ENCODE results near the gene FAT2.

The FAT2 gene

DNA sequence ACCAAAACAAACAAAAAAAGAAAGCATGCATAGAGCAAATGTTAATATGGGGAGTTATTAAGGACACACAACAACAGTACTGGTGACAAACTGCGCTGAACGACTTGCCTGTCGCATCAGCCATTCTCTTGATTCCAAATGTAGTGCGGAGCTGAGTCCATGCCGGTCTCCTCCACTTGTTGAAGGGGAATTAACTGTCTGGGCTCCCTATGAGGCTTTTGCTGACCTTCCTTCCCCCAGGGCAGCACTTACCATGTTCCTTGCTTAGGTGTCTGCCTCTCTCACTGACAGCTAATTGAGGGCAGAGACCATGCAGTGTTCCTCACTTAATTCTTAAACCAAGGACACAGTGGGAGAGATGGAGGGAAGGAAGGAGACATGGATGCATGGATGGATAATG, 40.8 kb upstream of the FAT2 start:
- Histone ChIP-seq H3K4me2 (ENCODE audit: low read depth, low read length, poor library complexity, severe bottlenecking) (no peak overlapping the region), H3K36me3 (ENCODE audit: low read length) (no peaks in the 10 kb centered on the region), H3K9me2 (replicated peaks; ENCODE audit: insufficient read depth, low read length) (no peaks in the 10 kb centered on the region), H2AFZ (ENCODE audit: low read depth, low read length, severe bottlenecking) (no peak overlapping the region), H3F3A (ENCODE audit: insufficient read depth) (no peaks in the 10 kb centered on the region), H3K9ac (ENCODE audit: low read length) (no peak overlapping the region), H3K79me2 (ENCODE audit: insufficient read depth, low read length) (no peaks in the 10 kb centered on the region), H3K27me3 (ENCODE audit: low read length) (0 out of 2 replicates have a peak, but pooled peaks cover 2% of the 10 kb centered on the region), H4K20me1 (ENCODE audit: low read depth, low read length) (no peaks in the 10 kb centered on the region), H3K4me3 (ENCODE audit: insufficient read depth, low read length, poor library complexity, severe bottlenecking) (no peak overlapping the region), H3K9me3 (ENCODE audit: insufficient read depth, low read length) (no peaks in the 10 kb centered on the region), H3K27ac (ENCODE audit: low read depth, low read length) (no peak overlapping the region)
- no peak for TF ChIP-seq EZH2phosphoT487 (conservative IDR thresholded peaks at IDR 0.05; ENCODE audit: low read length)
- TF ChIP-seq, protein P1, sequence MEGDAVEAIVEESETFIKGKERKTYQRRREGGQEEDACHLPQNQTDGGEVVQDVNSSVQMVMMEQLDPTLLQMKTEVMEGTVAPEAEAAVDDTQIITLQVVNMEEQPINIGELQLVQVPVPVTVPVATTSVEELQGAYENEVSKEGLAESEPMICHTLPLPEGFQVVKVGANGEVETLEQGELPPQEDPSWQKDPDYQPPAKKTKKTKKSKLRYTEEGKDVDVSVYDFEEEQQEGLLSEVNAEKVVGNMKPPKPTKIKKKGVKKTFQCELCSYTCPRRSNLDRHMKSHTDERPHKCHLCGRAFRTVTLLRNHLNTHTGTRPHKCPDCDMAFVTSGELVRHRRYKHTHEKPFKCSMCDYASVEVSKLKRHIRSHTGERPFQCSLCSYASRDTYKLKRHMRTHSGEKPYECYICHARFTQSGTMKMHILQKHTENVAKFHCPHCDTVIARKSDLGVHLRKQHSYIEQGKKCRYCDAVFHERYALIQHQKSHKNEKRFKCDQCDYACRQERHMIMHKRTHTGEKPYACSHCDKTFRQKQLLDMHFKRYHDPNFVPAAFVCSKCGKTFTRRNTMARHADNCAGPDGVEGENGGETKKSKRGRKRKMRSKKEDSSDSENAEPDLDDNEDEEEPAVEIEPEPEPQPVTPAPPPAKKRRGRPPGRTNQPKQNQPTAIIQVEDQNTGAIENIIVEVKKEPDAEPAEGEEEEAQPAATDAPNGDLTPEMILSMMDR (IDR thresholded peaks at IDR 0.05; ENCODE audit: insufficient read depth, low read length, poor library complexity, severe bottlenecking): no peak

DNA sequence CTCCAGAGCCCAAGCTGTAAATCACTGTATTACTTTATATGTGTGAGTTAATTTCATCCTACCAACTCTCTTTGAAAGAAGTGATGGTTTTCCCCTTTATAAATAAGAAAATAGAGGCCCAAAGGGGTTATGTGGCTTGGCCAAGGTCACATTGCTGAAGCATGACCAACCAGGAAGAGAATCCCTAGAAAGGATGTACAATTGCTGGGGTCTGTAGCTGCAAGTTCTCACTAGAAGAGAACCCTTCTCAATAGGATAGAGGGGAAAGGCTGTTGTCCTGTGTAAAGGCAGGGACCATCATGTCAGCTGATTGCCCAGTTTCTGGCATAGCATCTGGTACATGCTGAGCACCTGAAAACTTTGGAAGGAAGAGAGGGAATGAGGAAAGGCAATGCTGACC, 39.0 kb upstream of the FAT2 start:
- Histone ChIP-seq H3K4me3 (ENCODE audit: insufficient read depth, low read length, poor library complexity, severe bottlenecking) (no peak overlapping the region), H3K9me2 (replicated peaks; ENCODE audit: insufficient read depth, low read length) (no peaks in the 10 kb centered on the region), H3K79me2 (ENCODE audit: insufficient read depth, low read length) (no peaks in the 10 kb centered on the region), H3K9ac (ENCODE audit: low read length) (no peak overlapping the region), H3K27me3 (ENCODE audit: low read length) (0 out of 2 replicates have a peak, but pooled peaks cover 2% of the 10 kb centered on the region), H3K36me3 (ENCODE audit: low read length) (no peaks in the 10 kb centered on the region), H3K9me3 (ENCODE audit: insufficient read depth, low read length) (no peaks in the 10 kb centered on the region), H3K27ac (ENCODE audit: low read depth, low read length) (no peak overlapping the region), H4K20me1 (ENCODE audit: low read depth, low read length) (no peaks in the 10 kb centered on the region), H3K4me2 (ENCODE audit: low read depth, low read length, poor library complexity, severe bottlenecking) (no peak overlapping the region), H3F3A (ENCODE audit: insufficient read depth) (no peaks in the 10 kb centered on the region), H2AFZ (ENCODE audit: low read depth, low read length, severe bottlenecking) (no peak overlapping the region)
- no peak for TF ChIP-seq EZH2phosphoT487 (conservative IDR thresholded peaks at IDR 0.05; ENCODE audit: low read length)
- TF ChIP-seq, protein P1 (IDR thresholded peaks at IDR 0.05; ENCODE audit: insufficient read depth, low read length, poor library complexity, severe bottlenecking): no peak

DNA sequence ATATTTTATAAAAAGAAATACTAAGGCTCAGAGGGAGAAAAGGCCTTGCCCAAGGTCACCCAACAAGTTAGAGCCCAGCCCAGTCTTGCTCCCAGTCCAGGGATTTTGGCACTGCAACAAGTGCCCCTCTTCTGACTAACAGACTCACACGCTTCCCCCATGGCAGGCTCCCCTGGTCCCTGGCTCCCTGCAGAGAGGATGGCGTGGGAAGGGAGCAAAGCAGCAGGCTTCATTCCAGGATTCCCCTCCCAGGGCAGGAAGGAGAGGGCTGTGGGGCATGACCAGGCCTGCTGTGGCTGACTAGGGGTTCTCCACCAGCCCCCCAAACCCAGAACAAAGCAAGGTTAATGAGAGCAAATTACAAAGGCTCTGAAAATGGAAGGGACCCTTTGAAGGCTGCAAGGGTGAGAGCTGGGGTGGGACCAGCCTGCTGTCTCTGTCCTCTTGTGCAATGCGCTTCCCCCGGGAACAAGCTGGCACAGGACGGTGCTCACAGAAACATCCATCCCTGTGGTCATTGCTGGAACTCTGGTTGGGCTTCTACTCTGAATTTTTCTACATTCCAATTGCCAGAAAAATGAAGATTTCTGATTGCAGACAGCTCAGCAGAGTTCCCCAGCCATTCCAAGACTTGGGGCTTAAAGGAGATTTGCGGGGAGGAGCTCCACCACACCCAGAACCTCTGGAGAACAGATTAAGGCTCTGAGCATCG, 37.1 kb upstream of the FAT2 start:
- H3K4me2 ChIP-seq (ENCODE audit: low read depth, low read length, poor library complexity, severe bottlenecking): no peak overlapping the region
- no peak overlapping the region for H2AFZ ChIP-seq (ENCODE audit: low read depth, low read length, severe bottlenecking)
- no peaks in the 10 kb centered on the region for H3K36me3 ChIP-seq (ENCODE audit: low read length)
- H3K27me3 ChIP-seq (ENCODE audit: low read length): 0 out of 2 replicates have a peak, but pooled peaks cover 2% of the 10 kb centered on the region
- H3K27ac ChIP-seq (ENCODE audit: low read depth, low read length): no peak overlapping the region
- no peak overlapping the region for H3K4me3 ChIP-seq (ENCODE audit: insufficient read depth, low read length, poor library complexity, severe bottlenecking)
- no peaks in the 10 kb centered on the region for H3K79me2 ChIP-seq (ENCODE audit: insufficient read depth, low read length)
- no peak for TF ChIP-seq EZH2phosphoT487 (conservative IDR thresholded peaks at IDR 0.05; ENCODE audit: low read length)
- TF ChIP-seq, protein P1 (IDR thresholded peaks at IDR 0.05; ENCODE audit: insufficient read depth, low read length, poor library complexity, severe bottlenecking): no peak
- no peaks in the 10 kb centered on the region for H3K9me2 ChIP-seq (replicated peaks; ENCODE audit: insufficient read depth, low read length)
- H4K20me1 ChIP-seq (ENCODE audit: low read depth, low read length): no peaks in the 10 kb centered on the region
- no peaks in the 10 kb centered on the region for H3F3A ChIP-seq (ENCODE audit: insufficient read depth)
- no peaks in the 10 kb centered on the region for H3K9me3 ChIP-seq (ENCODE audit: insufficient read depth, low read length)
- H3K9ac ChIP-seq (ENCODE audit: low read length): no peak overlapping the region

Measured in SU-DHL-6 (cell line).